HCT116 (cell line): ENCODE measurements around the gene PCCA. TPM values are rescaled to one million over a fixed set of nuclear protein-coding genes. Genes with fewer than 3 reads are reported as not detected.

Source experiments
- ATAC-seq: fragments of 200-7000 bp; cut with Tn5 transposase; 2 replicates; pipeline ENCODE4 v1.9.1; 2020; ENCODE audit warnings: mild to moderate bottlenecking, moderate library complexity
- BruUV-seq: library from RNA; stranded (reverse); fragments of 400-500 nt; replicated peaks from 2 replicates; lab custom pipeline; 2021; lab: Mats Ljungman, UMichigan
- CTCF ChIA-PET: fragments of 300-600 bp; sonication (Branson Sonifier 250); formaldehyde crosslinking; loops from one replicate; lab custom pipeline; 2021; ENCODE audit warnings: antibody characterized with exemption; lab: Charles Lee
- POLR2A ChIA-PET: fragments of 300-600, 350-600 bp; sonication (Branson Sonifier 250); formaldehyde crosslinking; loops from one replicate; lab custom pipeline; 2021; ENCODE audit warnings: antibody characterized with exemption; lab: Charles Lee
- RAD21 ChIA-PET, 2 experiments: fragments of 300-600 bp; sonication (Branson Sonifier 250); formaldehyde crosslinking; loops; one replicate each; lab custom pipeline; 2023; ENCODE audit warnings: low total read pairs in 2 of 2; ENCODE audit not compliant: uncharacterized antibody in 2 of 2, unreplicated experiment in 2 of 2, low non-redundant PET in 1 of 2; lab: Charles Lee
- DNase-seq: peaks from one replicate; pipeline ENCODE4 v3.0.0-alpha.2; 2010; ENCODE audit warnings: low read depth, low spot score
- H2AFZ ChIP-seq: fragments of 200-600 bp; shearing (Covaris generic), sonication (generic); 2 replicates; pipeline ENCODE4 v1.6.1; 2017; ENCODE audit warnings: low read depth, mixed run types, mixed read lengths, antibody characterized with exemption, low read length; ENCODE audit not compliant: poor library complexity, severe bottlenecking
- H3K27ac ChIP-seq: 2 replicates; pipeline ENCODE4 v1.5.1; 2012; ENCODE audit warnings: low read depth, low read length
- H3K27me3 ChIP-seq: fragments of 200-600 bp; sonication (generic); 2 replicates; pipeline ENCODE4 v1.6.1; 2016; ENCODE audit warnings: mixed run types, low read length, mixed read lengths; ENCODE audit not compliant: insufficient read depth
- H3K36me3 ChIP-seq, 2 experiments: fragments of 200-500 bp in 1 of 2; fragments of 200-600 bp in 1 of 2; sonication (Bioruptor generic) in 1 of 2; sonication (generic) in 1 of 2; 2 replicates each; pipeline versions ENCODE4 v1.5.1 to v1.6.1; 2014 to 2016; ENCODE audit warnings: low read length in 2 of 2, inconsistent platforms in 1 of 2, mixed read lengths in 1 of 2, mixed run types in 1 of 2; ENCODE audit not compliant: insufficient read depth in 2 of 2, control insufficient read depth in 1 of 2
- H3K4me1 ChIP-seq, 2 experiments: fragments of 200-600 bp in 1 of 2; sonication (generic) in 1 of 2; 2 replicates each; pipeline versions ENCODE4 v1.5.1 to v1.6.1; 2012 to 2017; ENCODE audit warnings: low read length in 2 of 2, inconsistent platforms in 1 of 2, mild to moderate bottlenecking in 1 of 2, mixed read lengths in 1 of 2, mixed run types in 1 of 2, moderate library complexity in 1 of 2; ENCODE audit not compliant: insufficient read depth in 2 of 2, control insufficient read depth in 1 of 2
- H3K4me2 ChIP-seq: fragments of 200-600 bp; sonication (generic); 2 replicates; pipeline ENCODE4 v1.6.1; 2017; ENCODE audit warnings: mixed run types, low read length, mixed read lengths
- H3K4me3 ChIP-seq, 2 experiments: fragments of 200-600 bp in 1 of 2; sonication (generic) in 1 of 2; replicated peaks in 1 of 2; 2 replicates each; pipeline ENCODE4 v1.5.1; 2011 to 2016; ENCODE audit warnings: low read length in 2 of 2, control low read depth in 1 of 2, low read depth in 1 of 2, mild to moderate bottlenecking in 1 of 2, mixed read lengths in 1 of 2, mixed run types in 1 of 2
- H3K79me2 ChIP-seq: fragments of 200-600 bp; sonication (generic); 2 replicates; pipeline ENCODE4 v1.6.1; 2017; ENCODE audit warnings: mild to moderate bottlenecking, mixed run types, low read length, moderate library complexity, mixed read lengths; ENCODE audit not compliant: insufficient read depth
- H3K9ac ChIP-seq: fragments of 200-600 bp; sonication (generic); 2 replicates; pipeline ENCODE4 v1.6.1; 2016; ENCODE audit warnings: low read length, mixed read lengths
- H3K9me2 ChIP-seq: fragments of 200-600 bp; sonication (generic), shearing (Covaris generic); 2 replicates; pipeline ENCODE4 v1.6.1; 2017; ENCODE audit warnings: mixed run types, mild to moderate bottlenecking, moderate library complexity; ENCODE audit not compliant: insufficient read depth
- H3K9me3 ChIP-seq, 2 experiments: fragments of 200-500 bp in 1 of 2; fragments of 200-600 bp in 1 of 2; sonication (Bioruptor generic) in 1 of 2; sonication (generic) in 1 of 2; 2 replicates each; pipeline ENCODE4 v1.6.1; 2014 to 2017; ENCODE audit warnings: low read length in 2 of 2, mixed read lengths in 2 of 2, inconsistent platforms in 1 of 2, low read depth in 1 of 2, mild to moderate bottlenecking in 1 of 2, mixed run types in 1 of 2, moderate library complexity in 1 of 2; ENCODE audit not compliant: control insufficient read depth in 1 of 2, insufficient read depth in 1 of 2
- H4K20me1 ChIP-seq: fragments of 200-600 bp; sonication (generic), shearing (Covaris generic); 2 replicates; pipeline ENCODE4 v1.6.1; 2017; ENCODE audit warnings: mixed run types, mild to moderate bottlenecking, moderate library complexity; ENCODE audit not compliant: insufficient read depth
- CEBPB ChIP-seq: IDR thresholded peaks from 2 replicates; pipeline ENCODE4 v1.6.1; 2012; ENCODE audit warnings: low read depth
- FOSL1 ChIP-seq: IDR thresholded peaks from 2 replicates; pipeline ENCODE4 v1.6.1; 2012; ENCODE audit warnings: low read depth
- MAX ChIP-seq: IDR thresholded peaks from 2 replicates; pipeline ENCODE4 v1.6.1; 2012
- POLR2AphosphoS5 ChIP-seq: IDR thresholded peaks from 2 replicates; pipeline ENCODE4 v1.6.1; 2011; ENCODE audit warnings: mild to moderate bottlenecking, low read depth, low read length, moderate library complexity
- REST ChIP-seq: IDR thresholded peaks from 2 replicates; pipeline ENCODE4 v1.6.1; 2012; ENCODE audit warnings: low read depth
- SIN3A ChIP-seq: IDR thresholded peaks from 2 replicates; pipeline ENCODE4 v1.6.1; 2012; ENCODE audit warnings: low read depth
- SP1 ChIP-seq: IDR thresholded peaks from 2 replicates; pipeline ENCODE4 v1.6.1; 2012; ENCODE audit warnings: low read depth
- SRF ChIP-seq: IDR thresholded peaks from 2 replicates; pipeline ENCODE4 v1.6.1; 2012; ENCODE audit warnings: low read depth
- ZBTB33 ChIP-seq: IDR thresholded peaks from 2 replicates; pipeline ENCODE4 v1.6.1; 2011; ENCODE audit warnings: mild to moderate bottlenecking, low read length, moderate library complexity; ENCODE audit not compliant: insufficient replicate concordance; ENCODE audit errors: extremely low read depth
- ZFX ChIP-seq: fragments of 450-650 bp; IDR thresholded peaks from 2 replicates; pipeline ENCODE4 v1.6.1; 2017
- ZNF274 ChIP-seq: fragments of 200-500 bp; sonication (Bioruptor generic); IDR thresholded peaks from 2 replicates; pipeline ENCODE4 v1.6.1; 2014; ENCODE audit warnings: mild to moderate bottlenecking, low read depth, low read length, inconsistent platforms
- intact Hi-C: fragments of 100-400 bp; cut with micrococcal nuclease; formaldehyde crosslinking; loops from 2 replicates; pipeline ENCODE4 v1.10.0; 2022
- total RNA-seq: library from RNA; stranded (reverse); gene quantifications from one replicate; pipeline ENCODE4 v1.2.1, GENCODE V29; 2021; ENCODE audit not compliant: unreplicated experiment
- TF ChIP-seq, protein P1 (sequence below), 3 experiments: fragments of 200-600 bp in 1 of 3; sonication (generic) in 1 of 3; IDR thresholded peaks in 2 of 3; conservative IDR thresholded peaks in 1 of 3; 2 replicates each; pipeline ENCODE4 v1.5.1; 2012 to 2017; ENCODE audit warnings: low read depth in 2 of 3, low read length in 2 of 3, antibody characterized with exemption in 1 of 3, borderline replicate concordance in 1 of 3, control low read depth in 1 of 3, mild to moderate bottlenecking in 1 of 3, mixed read lengths in 1 of 3, mixed run types in 1 of 3, moderate library complexity in 1 of 3; ENCODE audit not compliant: insufficient read depth in 1 of 3

The PCCA gene
- total RNA-seq, 1 experiment from 2014 or later, result 23.0 TPM

DNA sequence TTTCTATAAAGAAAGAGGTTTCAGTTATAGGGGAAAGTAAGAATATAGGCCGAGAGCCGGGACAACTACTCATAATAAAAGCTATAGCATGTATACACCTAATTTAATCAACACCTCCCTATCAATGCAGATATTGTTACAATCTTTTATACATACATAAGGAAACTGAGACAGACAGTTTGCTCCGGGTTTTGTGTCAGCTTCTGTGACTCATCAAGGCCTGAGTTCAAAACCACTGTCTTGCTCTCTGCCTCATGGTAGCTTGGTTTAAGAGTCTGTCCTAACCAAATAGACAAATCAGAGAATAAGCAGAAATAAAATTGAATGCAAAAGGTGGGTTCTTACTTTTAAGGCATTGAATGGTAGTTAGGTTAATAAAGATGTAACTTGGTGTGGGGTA lies 276.8 kb downstream of the PCCA start:
- POLR2A ChIA-PET, result no interaction called here
- Histone ChIP-seq H3K79me2 (no peaks in the 10 kb centered on the region), H3K4me2 (no peak overlapping the region), H4K20me1 (no peaks in the 10 kb centered on the region), H3K4me1 (peaks cover 33 to 43% of the 10 kb centered on the region in 2 experiments), H3K27me3 (no peaks in the 10 kb centered on the region), H3K9me3 (no peaks in the 10 kb centered on the region), H3K4me3 (no peak overlapping the region), H2AFZ (no peak overlapping the region), H3K36me3 (no peaks in the 10 kb centered on the region), H3K27ac (peak overlapping the region; percentile 71; the same call in 1 of the 2 replicates), H3K9me2 (no peaks in the 10 kb centered on the region), H3K9ac (no peak overlapping the region)
- RAD21 ChIA-PET, result no interaction called here
- intact Hi-C loops, result loop anchor here (1.0 kb wide), 1 partner anchor 9 kb away; no protein-coding TSS in a partner anchor
- CTCF ChIA-PET, result no interaction called here
- ATAC-seq (no peak), DNase-seq (no peak)
- TF ChIP-seq CEBPB, result no peak
- 0 out of 2 replicates have a peak, but pooled peaks have one; percentile 7 for TF ChIP-seq FOSL1
- BruUV-seq, result no TSS peak

GRCh38 chr13:100378533-100378932 lies 289.6 kb downstream of the PCCA start:
- CTCF ChIA-PET, result no interaction called here
- Histone ChIP-seq H3K79me2 (no peaks in the 10 kb centered on the region), H3K27ac (no peak overlapping the region), H4K20me1 (no peaks in the 10 kb centered on the region), H3K4me2 (no peak overlapping the region), H3K36me3 (no peaks in the 10 kb centered on the region), H3K9me3 (no peaks in the 10 kb centered on the region), H3K4me1 (peaks cover 20 to 28% of the 10 kb centered on the region in 2 experiments), H3K9ac (no peak overlapping the region), H3K4me3 (no peak overlapping the region), H3K27me3 (no peaks in the 10 kb centered on the region), H2AFZ (no peak overlapping the region), H3K9me2 (no peaks in the 10 kb centered on the region; the same call in 1 of the 2 replicates)
- no peak for DNase-seq
- no peak for TF ChIP-seq ZNF274
- TF ChIP-seq SIN3A, result no peak
- TF ChIP-seq ZFX, result no peak
- TF ChIP-seq, protein P1, sequence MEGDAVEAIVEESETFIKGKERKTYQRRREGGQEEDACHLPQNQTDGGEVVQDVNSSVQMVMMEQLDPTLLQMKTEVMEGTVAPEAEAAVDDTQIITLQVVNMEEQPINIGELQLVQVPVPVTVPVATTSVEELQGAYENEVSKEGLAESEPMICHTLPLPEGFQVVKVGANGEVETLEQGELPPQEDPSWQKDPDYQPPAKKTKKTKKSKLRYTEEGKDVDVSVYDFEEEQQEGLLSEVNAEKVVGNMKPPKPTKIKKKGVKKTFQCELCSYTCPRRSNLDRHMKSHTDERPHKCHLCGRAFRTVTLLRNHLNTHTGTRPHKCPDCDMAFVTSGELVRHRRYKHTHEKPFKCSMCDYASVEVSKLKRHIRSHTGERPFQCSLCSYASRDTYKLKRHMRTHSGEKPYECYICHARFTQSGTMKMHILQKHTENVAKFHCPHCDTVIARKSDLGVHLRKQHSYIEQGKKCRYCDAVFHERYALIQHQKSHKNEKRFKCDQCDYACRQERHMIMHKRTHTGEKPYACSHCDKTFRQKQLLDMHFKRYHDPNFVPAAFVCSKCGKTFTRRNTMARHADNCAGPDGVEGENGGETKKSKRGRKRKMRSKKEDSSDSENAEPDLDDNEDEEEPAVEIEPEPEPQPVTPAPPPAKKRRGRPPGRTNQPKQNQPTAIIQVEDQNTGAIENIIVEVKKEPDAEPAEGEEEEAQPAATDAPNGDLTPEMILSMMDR (IDR thresholded peaks at IDR 0.05 in 2 of 3, conservative IDR thresholded peaks at IDR 0.05 in 1 of 3; ENCODE audit: borderline replicate concordance in 1 of 3, insufficient read depth in 1 of 3, low read depth in 2 of 3, low read length in 2 of 3), result no peak
- no peak for TF ChIP-seq FOSL1
- no peak for TF ChIP-seq POLR2AphosphoS5
- no peak for TF ChIP-seq REST
- no peak for TF ChIP-seq SRF
- no peak for TF ChIP-seq MAX
- no peak for TF ChIP-seq SP1
- no peak for TF ChIP-seq ZBTB33
- BruUV-seq, result no TSS peak
- RAD21 ChIA-PET, result no interaction called here
- intact Hi-C loops, result no loop called here
- ATAC-seq, result no peak
- POLR2A ChIA-PET, result no interaction called here
